Stimulated activated naive CD4-positive, alpha-beta T cell treated with Interleukin-2 at 50 U/mL for 16 hours (primary cell): ENCODE results near the gene TAF15.
A peak's percentile ranks its signal among the peaks of the same experiment; 100 is the strongest.

Source experiments
- DNase-seq: peaks from one replicate; lab custom pipeline; 2025; lab: John Stamatoyannopoulos, UW

The TAF15 gene

GRCh38 chr17:35808962-35809854 is at the start of gene TAF15:
Gene TAF15 (plus strand): TSS chr17:35809484. CDS start chr17:35809570, 86 bp downstream.
- peak; percentile 96 for DNase-seq

- no peak for DNase-seq
These were observed 48.7 kb upstream of the TAF15 start, which contains the start of gene C17orf50 for GRCh38 chr17:35760587-35760986. Gene C17orf50 (plus strand): TSS chr17:35760887. CDS start chr17:35760942, 55 bp downstream.

GRCh38 chr17:35761601-35762000 is 47.7 kb upstream of the TAF15 start:
- no peak for DNase-seq

- no peak for DNase-seq
These were observed 45.5 kb upstream of the TAF15 start for GRCh38 chr17:35763767-35764122.

GRCh38 chr17:35764123-35764991 is 44.9 kb upstream of the TAF15 start:
- DNase-seq: peak; percentile 82

GRCh38 chr17:35765086-35765710 is 44.1 kb upstream of the TAF15 start:
- no peak for DNase-seq

GRCh38 chr17:35765756-35766488 is 43.4 kb upstream of the TAF15 start:
- DNase-seq: no peak

- no peak for DNase-seq
These were observed 42.8 kb upstream of the TAF15 start for GRCh38 chr17:35766489-35766877.

- no peak for DNase-seq
These were observed 42.3 kb upstream of the TAF15 start for GRCh38 chr17:35766903-35767510.

- no peak for DNase-seq
These were observed 40.5 kb upstream of the TAF15 start for GRCh38 chr17:35768797-35769196.

- no peak for DNase-seq
These were observed 39.3 kb upstream of the TAF15 start for GRCh38 chr17:35769895-35770486.

- no peak for DNase-seq
These were observed 36.2 kb upstream of the TAF15 start for GRCh38 chr17:35773129-35773528.

GRCh38 chr17:35773679-35774425 is 35.4 kb upstream of the TAF15 start:
- DNase-seq: no peak

GRCh38 chr17:35774499-35774898 is 34.8 kb upstream of the TAF15 start:
- no peak for DNase-seq

GRCh38 chr17:35775039-35775438 is 34.2 kb upstream of the TAF15 start:
- DNase-seq: no peak

- DNase-seq: no peak
These were observed 33.7 kb upstream of the TAF15 start for GRCh38 chr17:35775583-35775982.

- no peak for DNase-seq
These were observed 30.6 kb upstream of the TAF15 start for GRCh38 chr17:35778641-35779196.

GRCh38 chr17:35780950-35781349 is 28.3 kb upstream of the TAF15 start:
- no peak for DNase-seq

GRCh38 chr17:35784895-35785294 is 24.4 kb upstream of the TAF15 start:
- DNase-seq: no peak

GRCh38 chr17:35786941-35787432 is 22.3 kb upstream of the TAF15 start:
- DNase-seq: no peak
